Lung (tissue), 12 donors: Measurements from ENCODE around the gene CFHR1. TPM values are rescaled to one million over a fixed set of nuclear protein-coding genes. Genes with fewer than 3 reads are reported as not detected.
"Not testable (repeated sequence)": the region's sequence is repeated elsewhere in the genome, so short reads cannot be mapped to it uniquely, and the experiment has no call there.

Experiments
- ATAC-seq: fragments of 200-7000 bp; cut with Tn5 transposase; one replicate; pipeline ENCODE4 v1.9.1; 2020; ENCODE audit warnings: moderate number of reproducible peaks; ENCODE audit not compliant: insufficient read depth, low FRiP score
- DNase-seq, 3 donors: peaks; one replicate each; pipeline ENCODE4 v3.0.0-alpha.2; 2013 to 2017
- H3K27ac ChIP-seq, 2 donors: one replicate each; pipeline ENCODE4 v1.5.1; 2013; ENCODE audit warnings: mild to moderate bottlenecking in 2 of 2, moderate library complexity in 2 of 2, control low read depth in 1 of 2, inconsistent platforms in 1 of 2, low read depth in 1 of 2, low read length in 1 of 2
- H3K27me3 ChIP-seq, 3 donors: one replicate each; pipeline ENCODE4 v1.5.1; 2013; ENCODE audit warnings: low read length in 2 of 3; ENCODE audit not compliant: control insufficient read depth in 3 of 3, insufficient read depth in 3 of 3
- H3K36me3 ChIP-seq, 4 donors: one replicate each; pipeline ENCODE4 v1.5.1; 2013; ENCODE audit warnings: low read length in 4 of 4, mild to moderate bottlenecking in 1 of 4, moderate library complexity in 1 of 4; ENCODE audit not compliant: control insufficient read depth in 4 of 4, insufficient read depth in 4 of 4
- H3K4me1 ChIP-seq, 5 donors: one replicate each; pipeline ENCODE4 v1.5.1; 2013; ENCODE audit warnings: low read length in 5 of 5, mild to moderate bottlenecking in 2 of 5, moderate library complexity in 1 of 5; ENCODE audit not compliant: control insufficient read depth in 5 of 5, insufficient read depth in 5 of 5
- H3K4me3 ChIP-seq: one replicate; pipeline ENCODE4 v1.5.1; 2013; ENCODE audit warnings: mild to moderate bottlenecking, control low read depth, moderate library complexity
- H3K9ac ChIP-seq, 2 donors: one replicate each; pipeline ENCODE4 v1.5.1; 2013; ENCODE audit warnings: low read length in 2 of 2, control low read depth in 1 of 2; ENCODE audit not compliant: insufficient read depth in 1 of 2
- H3K9me3 ChIP-seq, 4 donors: one replicate each; pipeline ENCODE4 v1.5.1; 2013; ENCODE audit warnings: low read length in 3 of 4, mild to moderate bottlenecking in 1 of 4, moderate library complexity in 1 of 4; ENCODE audit not compliant: control insufficient read depth in 4 of 4, insufficient read depth in 3 of 4
- WGBS, 2 donors: extraction: QIAGEN DNeasy Blood & Tissue Kit; methylation state at CpG; one replicate each; pipeline ENCODE4 v1.1.7; 2013; 5-methylcytosine and 5-hydroxymethylcytosine counted together
- polyA plus RNA-seq, 2 donors: library from polyadenylated mRNA; stranded (reverse); fragments of 200-250 nt; gene quantifications; one replicate each; pipeline ENCODE4 v1.2.1, GENCODE V29; 2013
- total RNA-seq, 2 donors: library from RNA; depleted of rRNA in 1 of 2; stranded (reverse); fragments of >200 nt in 1 of 2; gene quantifications; one replicate each; pipeline ENCODE4 v1.2.1, GENCODE V29; 2014 to 2021
- TF ChIP-seq, protein P1 (sequence below): IDR thresholded peaks from 2 replicates; pipeline ENCODE4 v1.5.1; 2012; ENCODE audit warnings: mild to moderate bottlenecking; ENCODE audit errors: control extremely low read depth, extremely low read depth
- donor health status: control.
- donor health status: control.
- donor health status: Bipolar disorder and iron deficiency.
- donor health status: healthy.
- donor health status: DM: yes; HTN: yes; CAD: no.

The CFHR1 gene
- total and polyA plus RNA-seq, 4 donors: 0.21 to 0.82 (median 0.39) TPM; not detected in 1

DNA sequence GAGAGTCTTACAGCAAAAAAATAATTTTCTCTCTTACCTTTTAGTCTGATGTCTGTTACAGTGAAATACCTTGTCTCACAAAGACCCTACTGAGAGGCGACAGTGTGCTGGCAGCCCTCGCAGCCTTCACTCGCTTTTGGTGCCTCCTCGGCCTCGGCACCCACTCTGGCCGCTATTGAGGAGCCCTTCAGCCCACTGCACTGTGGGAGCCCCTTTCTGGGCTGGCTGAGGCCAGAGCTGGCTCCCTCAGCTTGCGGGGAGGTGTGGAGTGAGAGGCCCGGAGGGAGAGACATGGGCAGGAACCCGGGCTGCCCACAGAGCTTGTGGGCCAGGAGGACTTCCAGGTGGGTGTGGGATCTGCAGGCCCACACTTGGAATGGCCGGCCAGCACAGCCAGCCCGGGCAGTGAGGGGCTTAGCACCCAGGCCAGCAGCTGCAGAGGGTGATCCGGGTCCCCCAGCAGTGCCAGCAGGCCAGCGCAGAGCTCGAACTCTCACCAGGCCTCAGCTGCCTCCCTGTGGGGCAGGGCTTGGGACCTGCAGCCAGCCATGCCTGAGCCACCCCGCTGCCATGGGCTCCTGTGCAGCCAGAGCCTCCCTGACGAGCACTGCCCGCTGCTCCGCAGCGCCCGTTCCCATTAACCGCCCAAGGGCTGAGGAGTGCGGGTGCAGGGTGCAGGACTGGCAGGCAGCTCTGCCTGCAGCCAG lies 10.8 kb upstream of the CFHR1 start:
- TF ChIP-seq, protein P1, sequence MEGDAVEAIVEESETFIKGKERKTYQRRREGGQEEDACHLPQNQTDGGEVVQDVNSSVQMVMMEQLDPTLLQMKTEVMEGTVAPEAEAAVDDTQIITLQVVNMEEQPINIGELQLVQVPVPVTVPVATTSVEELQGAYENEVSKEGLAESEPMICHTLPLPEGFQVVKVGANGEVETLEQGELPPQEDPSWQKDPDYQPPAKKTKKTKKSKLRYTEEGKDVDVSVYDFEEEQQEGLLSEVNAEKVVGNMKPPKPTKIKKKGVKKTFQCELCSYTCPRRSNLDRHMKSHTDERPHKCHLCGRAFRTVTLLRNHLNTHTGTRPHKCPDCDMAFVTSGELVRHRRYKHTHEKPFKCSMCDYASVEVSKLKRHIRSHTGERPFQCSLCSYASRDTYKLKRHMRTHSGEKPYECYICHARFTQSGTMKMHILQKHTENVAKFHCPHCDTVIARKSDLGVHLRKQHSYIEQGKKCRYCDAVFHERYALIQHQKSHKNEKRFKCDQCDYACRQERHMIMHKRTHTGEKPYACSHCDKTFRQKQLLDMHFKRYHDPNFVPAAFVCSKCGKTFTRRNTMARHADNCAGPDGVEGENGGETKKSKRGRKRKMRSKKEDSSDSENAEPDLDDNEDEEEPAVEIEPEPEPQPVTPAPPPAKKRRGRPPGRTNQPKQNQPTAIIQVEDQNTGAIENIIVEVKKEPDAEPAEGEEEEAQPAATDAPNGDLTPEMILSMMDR: no peak
- Histone ChIP-seq H3K4me3 (no peak overlapping the region), H3K4me1 (no peaks in the 10 kb centered on the region), H3K27me3 (no peaks in the 10 kb centered on the region), H3K9me3 (peaks cover 0 to 2% (median 0%) of the 10 kb centered on the region in 4 donors), H3K36me3 (no peaks in the 10 kb centered on the region), H3K27ac (no peak overlapping the region), H3K9ac (no peak overlapping the region)
- WGBS, 2 donors: 84 to 89% methylated on average over 17 to 22 of the region's 22 CpGs
- ATAC-seq (no peak), DNase-seq (no peak)

DNA sequence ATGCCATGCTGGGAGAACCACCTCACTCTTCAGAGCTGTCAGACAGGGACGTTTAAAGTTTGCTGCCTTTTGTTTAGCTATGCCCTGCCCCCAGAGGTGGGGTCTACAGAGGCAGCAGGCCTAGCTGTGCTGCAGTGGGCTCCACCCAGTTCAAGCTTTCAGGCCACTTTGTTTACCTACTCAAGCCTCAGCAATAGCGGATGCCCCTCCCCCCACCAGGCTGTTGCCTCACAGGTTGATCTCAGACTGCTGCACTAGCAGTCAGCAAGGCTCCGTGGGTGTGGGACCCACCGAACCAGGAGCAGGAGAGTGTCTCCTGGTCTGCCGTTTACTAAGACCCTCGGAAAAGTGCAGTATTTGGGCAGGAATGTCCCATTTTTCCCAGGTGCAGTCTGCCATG lies 2.1 kb upstream of the CFHR1 start:
- H3K9me3 ChIP-seq, H3K9ac ChIP-seq, H3K27ac ChIP-seq, ATAC-seq, DNase-seq, H3K4me1 ChIP-seq, H3K36me3 ChIP-seq, H3K4me3 ChIP-seq, H3K27me3 ChIP-seq: not testable (repeated sequence)
- WGBS, 2 donors: 59% methylated on average over 3 to 6 of the region's 6 CpGs

DNA sequence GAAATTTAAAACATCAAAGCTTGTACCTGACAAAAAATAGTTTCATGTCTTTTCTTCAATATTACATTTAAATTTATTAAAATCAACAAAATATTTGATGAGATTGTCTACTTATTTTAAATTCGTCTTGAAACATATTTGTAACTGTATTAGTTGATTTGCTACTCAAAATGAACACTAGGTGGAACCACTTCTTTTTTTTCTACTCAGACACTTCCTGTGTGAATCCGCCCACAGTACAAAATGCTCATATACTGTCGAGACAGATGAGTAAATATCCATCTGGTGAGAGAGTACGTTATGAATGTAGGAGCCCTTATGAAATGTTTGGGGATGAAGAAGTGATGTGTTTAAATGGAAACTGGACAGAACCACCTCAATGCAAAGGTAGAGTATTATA lies 8.3 kb downstream of the CFHR1 start:
- not testable (repeated sequence) for H3K27ac ChIP-seq, H3K4me3 ChIP-seq, H3K36me3 ChIP-seq, H3K9me3 ChIP-seq, H3K9ac ChIP-seq, H3K4me1 ChIP-seq, H3K27me3 ChIP-seq, ATAC-seq
- WGBS, 2 donors: 0 to 1% methylated on average over 4 of the region's 4 CpGs
- DNase-seq: peak in 2 of 3 donors; percentile 6 to 21

DNA sequence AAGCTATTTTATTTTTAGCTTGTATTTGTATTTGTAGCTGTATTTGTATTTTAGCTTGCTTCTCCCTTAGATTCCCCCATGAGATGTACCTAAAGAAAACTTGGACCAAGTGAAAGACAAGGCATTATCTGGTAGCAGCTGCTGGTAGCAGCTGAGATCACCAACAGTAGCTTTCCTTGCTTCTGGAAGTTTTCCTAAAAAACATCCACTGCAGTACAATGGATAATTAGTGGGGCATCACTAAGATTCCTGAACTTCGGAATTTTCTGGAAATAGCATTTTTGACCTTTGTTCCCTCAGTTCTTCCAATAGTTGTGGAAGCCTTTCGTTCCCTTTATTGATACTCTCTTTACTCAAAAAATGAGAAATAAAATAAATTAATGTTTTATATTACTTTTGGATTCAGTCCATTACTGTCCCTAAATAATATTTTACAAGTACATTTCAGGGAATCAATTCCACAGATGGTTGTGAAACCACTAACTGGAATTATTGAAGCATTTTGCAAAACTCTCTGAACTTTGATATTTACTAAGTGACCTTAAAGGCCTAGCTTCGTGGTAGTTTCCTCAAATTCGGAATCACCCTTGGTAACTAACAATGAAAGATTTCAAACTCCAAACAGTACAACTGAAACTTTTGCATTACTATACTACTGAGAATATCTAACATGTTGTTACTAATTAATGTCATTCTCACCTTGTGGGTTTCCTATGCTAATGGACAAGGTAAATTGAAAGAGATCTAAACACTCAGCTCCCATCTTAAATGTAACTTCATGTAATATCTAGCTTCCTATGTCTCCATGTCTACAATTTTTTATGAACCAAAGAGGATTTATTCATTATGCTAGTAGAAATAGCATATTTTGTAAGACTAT lies 30.3 kb downstream of the CFHR1 start:
- H3K9me3 ChIP-seq, H3K9ac ChIP-seq, ATAC-seq, H3K4me3 ChIP-seq, H3K4me1 ChIP-seq, DNase-seq, H3K27me3 ChIP-seq, H3K27ac ChIP-seq, H3K36me3 ChIP-seq: not testable (repeated sequence)
- 74 to 87% methylated on average over 2 to 4 of the region's 4 CpGs for WGBS, 2 donors

DNA sequence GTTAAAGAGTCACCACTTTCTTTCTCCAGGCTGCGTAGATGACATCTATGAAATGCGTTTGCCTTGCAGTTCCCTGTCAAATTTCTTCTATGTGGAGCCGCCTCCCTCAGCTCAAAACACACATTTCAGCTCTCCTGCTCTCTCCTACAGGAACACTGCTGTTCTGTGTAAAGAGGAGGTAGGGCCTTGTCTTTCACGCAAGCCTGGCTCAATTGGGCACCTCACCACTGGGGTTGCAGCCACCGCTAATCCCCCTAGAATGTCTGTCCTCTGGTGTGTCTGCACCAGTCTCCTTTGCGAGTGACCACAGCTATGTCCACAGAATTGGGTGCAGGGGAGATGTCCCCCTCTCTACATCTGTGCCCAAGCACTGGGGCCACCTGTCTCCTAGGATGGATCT lies 36.5 kb downstream of the CFHR1 start:
- Histone ChIP-seq H3K27me3 (no peaks in the 10 kb centered on the region), H3K4me3 (no peak overlapping the region), H3K36me3 (no peaks in the 10 kb centered on the region), H3K27ac (no peak overlapping the region), H3K4me1 (no peaks in the 10 kb centered on the region), H3K9ac (no peak overlapping the region), H3K9me3 (peaks cover 0 to 2% (median 0%) of the 10 kb centered on the region in 4 donors)
- no peak for DNase-seq
- TF ChIP-seq, protein P1: no peak
- 88 to 99% methylated on average over 6 of the region's 6 CpGs for WGBS, 2 donors
- no peak for ATAC-seq
